Measurements from ENCODE around the gene PTER.

The PTER gene, protein sequence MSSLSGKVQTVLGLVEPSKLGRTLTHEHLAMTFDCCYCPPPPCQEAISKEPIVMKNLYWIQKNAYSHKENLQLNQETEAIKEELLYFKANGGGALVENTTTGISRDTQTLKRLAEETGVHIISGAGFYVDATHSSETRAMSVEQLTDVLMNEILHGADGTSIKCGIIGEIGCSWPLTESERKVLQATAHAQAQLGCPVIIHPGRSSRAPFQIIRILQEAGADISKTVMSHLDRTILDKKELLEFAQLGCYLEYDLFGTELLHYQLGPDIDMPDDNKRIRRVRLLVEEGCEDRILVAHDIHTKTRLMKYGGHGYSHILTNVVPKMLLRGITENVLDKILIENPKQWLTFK

DNA sequence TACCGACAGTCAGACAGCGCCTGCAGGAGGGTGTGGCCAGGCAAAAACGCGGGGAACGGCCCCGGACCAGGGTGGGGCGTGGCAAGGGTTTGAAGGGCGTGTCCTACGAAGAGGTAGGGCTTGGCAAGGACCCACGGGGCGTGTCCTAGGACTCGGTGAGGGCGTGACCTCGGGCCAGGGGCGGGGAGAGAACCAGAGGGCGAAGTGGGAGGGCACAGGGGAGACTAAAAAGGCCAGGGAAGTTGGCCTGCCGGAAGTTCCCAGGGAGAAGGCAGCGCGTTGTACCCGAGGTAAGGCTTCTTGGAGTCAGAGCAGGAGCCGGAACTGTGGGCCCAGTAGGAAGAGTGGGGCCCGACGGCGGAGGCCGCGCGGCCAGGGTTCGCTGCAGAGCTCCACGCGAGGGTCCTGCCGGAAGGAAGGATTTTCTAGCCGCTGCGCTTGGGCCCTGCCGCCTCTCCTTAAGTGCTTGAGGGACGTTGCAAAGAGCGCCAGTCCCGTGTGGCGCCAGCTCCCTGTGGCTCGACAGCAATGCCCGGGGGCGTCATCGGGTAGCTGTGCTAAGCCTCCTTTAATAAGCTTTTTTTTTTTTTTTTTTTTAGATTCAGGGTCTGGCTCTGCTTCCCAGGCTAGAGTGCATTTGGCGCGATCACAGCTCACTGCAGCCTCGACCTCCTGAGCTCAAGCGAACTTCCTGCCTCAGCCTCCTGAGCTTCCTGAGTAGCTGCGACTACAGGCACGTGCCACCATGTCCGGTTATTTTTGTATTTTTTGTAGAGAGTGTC, at the start of gene PTER:
Gene PTER, plus strand, starts transcription at position 253 of the 782 bp plus-strand sequence. CDS start 47,375 bp downstream, outside the sequence.
- DNase-seq = peak in 12 of 14 donors; percentile 6 to 75 (median 52)

DNA sequence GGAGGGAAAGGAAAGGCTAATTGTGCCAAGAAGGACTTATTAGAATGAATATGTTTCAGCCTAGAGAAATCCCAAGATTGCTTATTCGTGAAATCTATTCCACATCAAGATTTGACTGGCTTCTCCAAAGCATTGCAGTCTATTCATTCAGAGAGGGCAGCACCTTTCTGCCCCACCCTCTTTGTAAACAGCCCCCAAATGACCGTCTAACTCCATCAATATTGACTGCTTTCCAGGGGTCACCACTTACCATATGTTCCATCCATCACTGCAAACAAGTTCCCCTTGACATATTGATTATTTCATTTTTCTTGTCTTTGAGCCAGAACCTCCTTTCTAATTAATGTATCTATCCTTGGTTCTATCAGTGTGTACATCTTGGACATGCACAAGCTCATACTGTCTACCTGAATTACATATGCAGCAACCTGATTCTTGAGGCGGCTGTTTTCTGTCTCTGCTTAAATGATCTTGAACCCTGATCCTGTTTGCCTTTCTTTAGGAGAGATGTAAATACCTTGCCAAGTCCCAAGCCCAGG, 44.2 kb upstream of the PTER start:
- DNase-seq = no peak

DNA sequence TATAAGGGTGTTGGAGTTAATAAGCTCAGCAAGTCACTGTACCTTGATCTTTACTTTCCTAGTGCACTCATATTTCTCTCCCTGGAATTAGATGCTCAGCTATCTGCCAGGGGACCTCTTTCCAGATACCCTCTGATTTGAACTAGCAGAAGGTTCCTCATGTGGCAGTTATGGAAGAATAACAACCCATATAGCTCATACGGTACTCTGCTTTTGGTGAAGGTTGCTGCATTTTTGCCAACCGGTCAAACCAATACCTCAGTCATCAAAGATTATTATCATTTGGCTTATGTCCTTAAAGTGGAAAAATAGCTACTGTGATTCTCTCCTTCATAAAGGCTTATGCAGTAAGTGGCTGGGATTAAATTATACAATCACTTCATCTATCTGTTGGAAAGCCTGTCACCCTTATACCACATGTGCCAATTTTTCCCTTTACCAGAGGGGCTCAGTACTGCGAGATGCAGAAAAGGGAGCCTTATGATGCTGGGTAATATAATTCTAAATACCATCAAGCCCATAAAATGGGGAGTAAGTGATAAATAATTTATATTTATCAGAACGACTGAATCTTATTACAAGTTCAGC, 43.4 kb upstream of the PTER start:
- no peak for DNase-seq

DNA sequence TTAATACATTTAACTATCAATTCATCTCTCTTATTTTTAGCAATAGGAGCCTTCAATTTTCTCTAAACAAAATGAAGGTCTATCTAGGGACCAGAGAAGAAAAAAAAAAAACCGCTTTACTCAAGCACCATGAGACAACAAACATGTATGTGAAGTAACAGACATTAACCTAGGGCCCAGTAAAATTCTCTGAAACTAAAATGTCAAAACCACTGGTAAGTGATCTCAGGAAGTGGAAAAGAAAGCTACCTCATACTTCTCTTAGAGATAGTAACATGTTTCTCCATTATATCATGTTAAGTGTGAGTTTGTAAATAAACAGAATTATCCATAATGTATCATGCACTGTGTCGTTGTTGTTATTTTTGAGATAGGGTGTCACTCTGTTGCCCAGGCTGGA, 35.4 kb upstream of the PTER start:
- no peak for DNase-seq

DNA sequence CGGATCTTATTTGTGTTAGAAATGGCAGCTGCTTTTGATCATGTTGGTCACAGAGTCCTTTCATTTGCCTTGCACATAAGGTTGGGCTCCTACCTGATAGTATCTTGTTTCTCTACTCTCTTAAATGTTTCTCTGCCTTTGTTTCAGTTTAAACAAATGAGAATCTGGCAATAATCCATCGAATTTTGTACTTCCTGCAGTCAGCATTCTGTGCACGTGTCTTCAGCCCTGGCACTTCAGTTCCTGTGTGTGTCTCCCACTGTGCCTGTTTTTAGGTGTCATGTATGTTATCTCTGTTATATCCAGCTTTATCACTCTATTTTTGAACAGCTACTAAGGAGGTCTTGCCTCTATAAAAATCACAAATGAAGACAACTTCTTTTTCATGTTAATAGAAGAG, 28.4 kb upstream of the PTER start:
- no peak for DNase-seq

DNA sequence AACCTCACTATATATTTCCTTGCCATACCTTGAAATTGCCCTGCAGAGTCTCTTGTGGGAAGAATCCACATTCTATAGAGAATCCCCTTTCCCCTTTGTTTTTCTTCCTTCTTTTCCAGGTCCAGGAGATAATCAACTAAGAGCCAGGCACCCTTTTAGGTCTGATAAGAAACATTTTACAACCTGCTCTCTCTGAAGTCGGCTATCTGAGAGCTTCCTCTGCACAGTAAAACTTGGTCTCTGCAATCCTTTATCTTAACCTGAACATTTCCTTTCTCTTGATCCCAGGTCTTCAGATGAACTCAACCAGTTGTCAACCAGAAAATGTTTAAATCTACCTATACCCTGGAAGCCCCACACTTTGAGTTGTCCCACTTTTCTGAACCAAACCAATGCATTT, 19.5 kb upstream of the PTER start:
- DNase-seq = no peak

DNA sequence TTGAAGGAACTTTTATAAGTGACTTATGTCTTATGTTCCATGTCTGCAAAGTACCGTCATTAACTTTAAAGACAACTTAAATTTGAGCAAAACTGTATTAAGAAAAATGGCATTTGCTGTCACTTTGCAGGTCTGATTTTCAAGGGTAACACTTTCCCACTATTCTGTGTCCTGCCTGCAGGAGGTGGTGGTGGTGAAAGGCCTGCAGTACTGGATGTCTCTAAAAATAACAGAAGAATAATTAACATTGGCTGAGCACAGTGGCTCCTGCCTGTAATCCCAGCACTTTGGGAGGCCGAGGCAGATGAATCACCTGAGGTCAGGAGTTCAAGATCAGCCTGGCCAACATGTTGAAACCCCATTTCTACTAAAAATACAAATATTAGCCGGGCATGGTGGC, 13.2 kb upstream of the PTER start:
- DNase-seq = no peak

DNA sequence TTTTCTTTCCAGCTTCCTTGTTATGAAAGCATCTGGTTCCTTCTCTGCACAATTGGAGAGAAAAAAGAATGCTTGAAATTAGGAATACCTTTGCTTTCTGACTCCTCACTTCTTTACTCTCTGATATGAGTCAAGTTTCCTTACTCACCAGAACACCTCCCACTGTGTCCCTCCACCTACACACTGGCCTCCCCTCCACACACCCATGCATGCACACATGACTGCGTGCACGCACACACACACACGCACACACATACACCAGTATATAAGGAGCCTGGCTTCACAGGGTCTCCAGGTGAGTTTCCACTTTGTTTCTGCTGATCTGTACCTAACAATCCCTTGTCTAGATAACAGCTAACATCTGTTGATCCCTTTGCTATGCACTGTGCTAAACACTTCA, 11.4 kb upstream of the PTER start:
- DNase-seq = no peak

DNA sequence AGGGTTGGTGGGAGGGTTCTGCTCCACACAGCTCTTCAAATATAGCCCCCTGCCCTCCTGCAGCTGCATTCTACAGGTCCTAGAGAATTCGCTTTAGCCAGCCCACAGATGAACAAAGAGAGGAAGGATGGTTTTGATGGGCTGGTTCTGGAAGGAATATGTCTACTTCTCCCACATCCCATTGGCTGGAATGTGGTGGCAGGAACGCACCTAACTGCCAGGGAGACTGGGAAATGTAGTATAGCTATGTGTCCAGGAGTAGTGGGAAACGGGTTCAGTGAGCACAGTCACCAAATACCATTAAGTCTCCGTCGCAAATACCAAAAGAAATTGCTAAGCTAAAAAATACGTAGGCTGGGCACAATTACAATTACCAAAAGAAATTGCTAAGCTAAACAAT, 7.3 kb upstream of the PTER start:
- no peak for DNase-seq

DNA sequence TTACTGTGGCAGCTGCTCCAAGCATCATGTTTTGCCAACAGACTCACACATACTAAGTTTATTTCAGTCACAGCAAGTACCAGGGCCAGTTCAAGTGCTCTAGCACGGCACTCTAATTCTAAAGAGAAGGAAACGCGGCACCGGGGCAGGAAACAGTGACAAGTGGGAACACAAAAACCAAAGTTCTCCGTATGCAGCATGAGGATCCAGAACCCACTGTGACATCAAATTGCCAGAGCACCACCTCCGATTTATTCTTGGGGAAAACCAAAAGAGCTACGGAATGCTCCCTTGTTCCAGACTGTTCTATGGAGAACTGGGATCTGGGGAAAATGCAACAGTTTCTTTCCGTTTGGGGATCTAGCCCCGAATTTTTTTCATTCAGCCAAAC, 448 bp upstream of the PTER start:
- peak in 1 of 14 donors; percentile 63 for DNase-seq

DNA sequence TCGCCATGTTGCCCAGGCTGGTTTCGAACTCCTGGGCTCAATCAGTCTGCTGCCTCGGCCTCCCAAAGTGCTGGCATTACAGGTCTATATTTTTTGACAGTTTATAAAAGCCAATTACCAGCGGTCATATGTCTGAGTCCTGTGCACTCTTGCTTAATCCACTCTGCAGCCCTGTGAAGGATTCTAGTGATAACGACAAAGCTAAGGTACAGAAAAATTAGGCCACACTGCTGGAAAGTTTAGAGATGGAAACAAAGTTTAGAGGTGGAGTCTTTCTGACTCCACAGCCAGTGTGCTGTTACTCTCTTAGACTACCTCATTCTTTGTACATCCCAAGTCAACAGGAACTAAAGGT, 707 bp downstream of the PTER start:
- DNase-seq = no peak

DNA sequence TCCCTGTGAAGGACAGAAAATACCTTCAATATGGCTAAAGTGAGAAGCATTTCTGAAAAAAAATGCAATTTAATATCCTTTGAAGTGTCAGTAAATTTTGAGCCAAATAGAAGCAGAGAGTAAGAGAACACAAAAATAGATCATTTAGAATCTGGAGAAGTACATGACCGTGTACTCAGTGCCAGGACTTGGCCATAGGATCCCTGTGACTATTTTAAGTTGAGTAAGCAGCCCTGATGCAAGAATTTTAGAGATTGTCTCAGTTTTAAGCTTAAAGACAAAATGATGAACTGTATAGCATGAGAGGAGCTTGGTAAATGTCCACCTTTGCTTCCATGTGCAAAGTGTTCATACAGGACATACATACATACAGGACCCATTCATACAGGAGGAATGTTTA, 2.5 kb downstream of the PTER start:
- no peak for DNase-seq

DNA sequence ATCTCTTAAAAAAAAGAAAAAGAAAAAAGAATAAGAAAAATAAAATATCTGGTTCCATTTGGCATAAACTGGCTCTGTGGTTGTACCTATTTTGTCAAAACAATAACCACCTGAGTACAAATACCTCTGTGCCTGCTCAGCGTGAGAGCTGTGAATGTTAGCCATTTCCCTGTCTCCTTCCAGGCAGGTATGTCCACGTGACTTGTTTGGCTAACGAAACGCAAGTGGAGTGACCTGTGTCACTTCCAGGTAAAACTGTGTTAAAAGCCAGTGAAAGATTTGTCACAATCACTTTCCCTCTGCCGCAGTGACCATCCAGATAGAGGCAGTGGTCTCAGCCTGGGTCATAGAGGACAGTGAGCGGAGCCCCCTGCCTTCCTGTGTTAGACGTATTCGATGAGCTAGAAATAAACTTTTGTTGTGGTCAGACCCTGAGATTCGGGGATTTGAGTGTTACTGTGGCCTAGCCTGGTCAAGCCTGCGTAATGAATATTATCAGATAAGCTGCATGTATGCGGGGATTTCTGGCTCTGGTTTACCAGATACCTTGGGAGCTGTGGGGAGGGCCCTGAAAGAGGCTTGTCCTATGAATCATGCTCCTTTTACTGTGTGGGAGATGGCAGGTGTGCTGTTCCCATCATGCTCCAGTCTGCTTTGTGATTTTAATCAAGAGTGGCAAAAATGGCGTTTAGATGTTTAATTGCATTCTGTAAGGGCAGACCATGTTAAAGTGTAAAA, 3.8 kb downstream of the PTER start:
- no peak for DNase-seq

DNA sequence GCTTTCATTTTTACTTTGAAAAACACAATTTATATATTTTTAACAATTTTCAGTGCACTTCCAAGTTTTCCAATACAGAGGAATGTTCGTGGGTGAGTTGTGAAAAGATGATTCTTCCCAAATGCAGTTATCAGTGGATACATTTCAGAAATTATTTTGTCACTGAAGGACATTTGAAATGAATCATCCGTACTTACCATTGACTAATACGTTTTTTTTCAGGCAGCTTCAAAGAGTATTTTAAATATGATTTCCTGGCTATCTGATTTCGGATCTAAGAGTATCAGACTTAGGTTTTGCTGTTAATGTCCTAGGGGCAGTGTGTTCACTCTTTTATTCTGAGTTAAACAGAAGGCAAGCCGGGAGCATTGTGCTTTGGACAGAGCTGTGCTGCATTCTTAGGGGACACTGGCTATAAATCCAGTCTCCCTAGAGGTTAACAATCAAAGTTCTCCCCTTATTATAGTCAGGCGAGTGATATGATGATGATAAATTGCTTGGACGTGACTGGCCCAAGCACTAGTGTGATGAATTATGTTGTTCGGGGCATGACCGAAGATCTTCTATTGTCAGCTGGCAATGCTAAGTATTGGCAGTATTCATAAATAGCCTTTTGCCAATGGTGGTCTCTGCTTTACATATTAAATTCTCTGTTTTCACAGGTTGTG, 4.5 kb downstream of the PTER start:
- DNase-seq = no peak

DNA sequence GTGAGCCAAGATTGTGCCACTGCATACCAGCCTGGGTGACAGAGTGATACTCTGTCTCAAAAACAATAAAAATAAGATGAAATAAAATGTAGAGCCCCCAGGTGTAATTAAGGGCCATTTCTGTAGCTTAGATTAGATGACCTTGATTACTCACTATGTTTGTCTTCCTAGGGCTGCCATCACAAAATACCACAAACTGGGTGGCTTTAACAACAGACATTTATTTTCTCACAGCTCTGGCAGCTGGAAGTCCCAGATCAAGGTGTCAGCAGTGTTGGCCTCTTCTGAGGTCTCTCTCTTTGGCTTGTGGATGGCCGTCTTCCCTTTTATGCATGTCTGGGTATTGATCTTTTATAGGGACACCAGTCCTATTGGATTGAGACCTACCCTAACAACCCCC, 6.1 kb downstream of the PTER start:
- no peak for DNase-seq

DNA sequence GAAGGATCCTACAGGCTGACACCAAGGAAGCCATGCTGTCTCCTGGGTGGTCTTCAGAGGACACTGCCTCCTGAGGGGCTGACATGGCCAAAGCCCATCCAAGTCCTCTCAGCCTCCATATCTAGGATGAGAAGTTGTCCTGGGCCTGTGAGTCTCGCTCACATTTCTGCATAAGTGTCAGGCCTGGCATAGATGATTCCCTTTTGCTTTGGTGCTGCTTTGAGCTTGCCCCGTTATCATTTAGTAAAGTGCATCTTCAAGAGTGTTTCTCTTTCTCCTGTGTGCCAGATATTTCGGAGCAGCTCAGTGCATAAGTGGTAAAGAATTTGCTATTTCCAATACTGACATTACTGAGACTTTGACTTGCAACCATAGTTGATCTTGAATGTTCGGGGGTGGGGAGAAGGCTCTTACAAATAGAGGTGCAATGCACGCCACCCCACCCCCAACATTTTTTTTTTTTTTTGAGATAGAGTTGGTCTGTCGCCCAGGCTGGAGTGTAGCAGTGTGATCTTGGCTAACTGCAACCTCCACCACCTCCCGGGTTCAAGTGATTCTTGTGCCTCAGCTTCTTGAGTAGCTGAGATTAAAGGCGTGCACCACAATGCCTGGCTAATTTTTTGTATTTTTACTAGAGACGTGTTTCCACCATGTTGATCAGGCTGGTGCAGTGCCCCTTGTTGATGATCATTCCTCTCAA, 9.1 kb downstream of the PTER start:
- DNase-seq = no peak

DNA sequence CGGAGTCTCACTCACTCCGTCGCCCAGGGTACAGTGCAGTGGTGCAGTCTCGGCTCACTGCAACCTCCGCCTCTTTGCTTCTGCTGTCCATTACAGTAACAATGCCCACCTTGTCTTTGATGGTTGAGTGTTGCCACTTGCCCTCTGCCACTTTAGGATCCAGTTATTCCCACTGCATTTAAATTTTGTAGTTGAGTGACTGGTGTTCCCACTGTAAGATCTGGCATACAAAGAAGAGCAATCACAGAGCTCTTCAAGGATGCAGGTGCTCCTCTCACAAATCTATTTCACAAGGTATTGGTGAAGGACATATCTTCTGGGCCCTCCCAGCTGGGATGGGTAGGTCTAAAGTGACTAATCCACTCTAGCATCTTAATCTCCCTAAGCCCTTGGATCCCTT, 12.6 kb downstream of the PTER start:
- DNase-seq = no peak

DNA sequence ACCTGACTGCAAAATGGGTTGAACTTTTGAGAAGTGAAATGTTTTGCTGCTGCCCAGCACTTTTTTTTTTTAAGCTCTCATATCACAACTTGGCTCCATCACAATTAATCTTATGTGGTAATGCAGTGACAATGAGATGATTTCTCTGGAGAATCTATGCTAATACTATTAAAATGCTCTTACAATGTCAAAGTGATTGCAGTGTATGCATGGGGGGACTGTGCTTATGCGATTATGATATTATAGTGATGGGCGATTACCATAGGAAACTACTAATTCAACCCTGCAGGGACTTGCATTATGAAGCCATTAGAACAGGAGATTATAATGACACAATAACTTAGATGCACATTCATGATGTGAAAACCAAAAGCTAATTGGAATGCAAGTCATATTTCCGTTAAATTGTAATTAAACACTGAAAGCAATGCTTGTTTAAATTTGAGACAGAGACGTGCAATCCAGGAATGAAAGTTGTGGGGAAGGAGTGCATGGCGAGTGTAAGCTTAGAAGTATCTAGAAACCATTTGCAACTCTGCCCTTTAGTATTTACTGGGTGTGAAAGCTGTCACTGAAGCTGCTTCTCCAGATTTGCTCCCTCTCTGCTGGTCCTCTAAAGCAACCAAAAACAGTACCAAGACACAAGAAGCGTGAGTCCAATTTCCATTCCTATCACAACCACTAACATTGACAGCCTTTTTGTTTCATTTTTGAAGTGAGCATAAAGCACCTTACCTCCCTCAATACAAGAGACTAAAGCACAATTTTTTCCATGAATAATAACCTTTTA, 21.6 kb downstream of the PTER start:
- no peak for DNase-seq

DNA sequence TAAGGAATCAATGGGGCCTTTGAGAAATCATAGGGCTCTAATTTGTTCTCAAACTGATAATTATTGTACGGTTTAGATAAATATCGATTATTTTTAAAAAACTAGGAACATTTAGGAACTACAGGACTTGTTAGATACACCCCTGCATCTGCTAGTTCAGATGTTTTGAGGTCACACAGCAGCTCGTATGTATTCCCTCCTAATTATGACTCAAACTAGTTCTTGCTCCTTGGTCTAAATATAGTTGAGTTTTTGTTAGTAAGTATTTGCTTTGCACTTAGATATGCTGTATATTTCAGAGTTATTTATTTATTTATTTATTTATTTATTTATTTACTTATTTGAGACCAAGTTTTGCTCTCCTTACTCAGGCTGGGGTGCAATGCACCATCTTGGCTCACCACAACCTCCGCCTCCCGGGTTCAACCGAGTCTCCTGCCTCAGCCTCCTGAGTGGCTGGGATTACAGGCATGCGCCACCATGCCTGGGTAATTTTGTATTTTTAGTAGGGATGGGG, 22.7 kb downstream of the PTER start:
- no peak for DNase-seq

DNA sequence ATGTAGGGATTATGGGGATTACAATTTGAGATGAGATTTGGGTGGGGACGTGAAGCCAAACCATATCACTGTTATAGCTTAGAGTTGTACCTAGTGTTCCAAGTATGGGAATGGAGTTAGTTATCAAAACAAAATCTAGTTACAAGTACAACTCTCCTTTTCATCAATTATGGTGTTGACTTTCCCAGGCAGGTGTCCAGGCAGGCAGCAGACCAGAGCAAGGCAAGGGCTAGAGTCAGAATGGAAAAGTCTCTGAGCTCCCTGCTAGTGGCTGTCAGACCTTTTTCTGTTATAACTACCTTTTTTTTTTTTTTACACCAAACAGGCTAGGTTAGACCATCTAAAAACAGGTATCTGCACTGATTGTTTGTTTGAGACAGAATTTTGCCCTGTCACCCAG, 29.2 kb downstream of the PTER start:
- DNase-seq = no peak

DNA sequence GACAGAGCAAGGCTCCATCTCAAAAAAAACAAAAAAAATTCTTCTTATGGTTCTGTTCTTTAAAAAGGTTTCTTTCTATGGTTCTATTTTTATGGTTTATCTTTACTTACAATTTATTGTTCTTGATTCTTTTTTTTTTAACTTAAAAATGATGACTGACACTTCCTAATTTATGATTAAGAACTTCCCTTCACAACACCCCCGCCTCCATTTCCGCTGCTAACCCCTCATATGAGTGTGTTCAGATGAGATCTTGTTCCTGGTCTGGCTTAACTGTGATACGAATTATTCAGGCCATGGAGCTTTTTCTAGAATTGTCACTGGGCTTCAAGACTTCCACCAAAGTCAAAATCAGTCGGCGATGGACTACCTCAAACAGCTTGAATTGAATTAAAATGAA, 33.9 kb downstream of the PTER start:
- DNase-seq = no peak

Data from C1 segment of cervical spinal cord (tissue), 14 donors.